ENCODE data around the gene TIMM13. TPM values are rescaled to one million over a fixed set of nuclear protein-coding genes. Genes with fewer than 3 reads are reported as not detected.

TIMM13 gene
- total RNA-seq, 1 donor from 2014 or later: 39.5 TPM

DNA sequence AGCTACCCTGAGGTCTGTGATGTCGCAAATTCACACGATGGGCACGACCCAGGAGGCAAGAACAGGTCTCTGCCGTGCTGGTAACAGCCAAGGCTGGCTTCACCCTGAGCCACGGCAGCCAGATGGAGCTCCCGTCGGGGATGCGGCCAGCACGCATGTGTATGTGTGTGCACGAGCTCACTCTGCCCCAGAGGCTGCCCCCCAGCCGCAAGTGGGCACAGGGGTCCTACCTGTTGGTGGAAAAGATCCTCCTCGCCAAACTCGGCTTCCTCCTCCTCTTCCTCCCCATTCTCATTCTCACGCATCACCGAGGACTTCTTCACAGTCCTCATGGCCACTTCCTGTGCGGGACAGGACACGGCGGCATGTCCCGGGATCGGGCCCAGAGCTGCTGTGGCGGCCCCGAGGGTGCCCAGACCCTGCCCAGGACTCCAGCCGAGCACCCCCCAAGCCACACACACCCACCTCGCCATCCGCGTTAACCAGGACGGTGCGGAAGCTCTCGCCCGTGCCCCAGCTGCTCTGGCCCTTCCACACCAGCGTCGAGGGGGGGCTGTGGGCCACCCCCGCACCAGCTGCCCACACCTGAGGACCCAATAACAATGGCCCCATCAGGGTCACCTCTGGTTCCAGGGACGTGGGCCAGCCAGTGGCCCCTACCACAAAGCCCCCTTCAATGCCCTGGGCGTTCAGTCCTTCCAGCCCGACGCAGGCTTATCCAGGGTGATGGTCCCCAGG lies 4.1 kb upstream of the TIMM13 start:
- H3K36me3 ChIP-seq (ENCODE audit: control insufficient read depth, insufficient read depth, low read length): peaks cover 10% of the 10 kb centered on the region
- H3K4me3 ChIP-seq (ENCODE audit: low read depth, low read length): no peak overlapping the region
- TF ChIP-seq, protein P1, sequence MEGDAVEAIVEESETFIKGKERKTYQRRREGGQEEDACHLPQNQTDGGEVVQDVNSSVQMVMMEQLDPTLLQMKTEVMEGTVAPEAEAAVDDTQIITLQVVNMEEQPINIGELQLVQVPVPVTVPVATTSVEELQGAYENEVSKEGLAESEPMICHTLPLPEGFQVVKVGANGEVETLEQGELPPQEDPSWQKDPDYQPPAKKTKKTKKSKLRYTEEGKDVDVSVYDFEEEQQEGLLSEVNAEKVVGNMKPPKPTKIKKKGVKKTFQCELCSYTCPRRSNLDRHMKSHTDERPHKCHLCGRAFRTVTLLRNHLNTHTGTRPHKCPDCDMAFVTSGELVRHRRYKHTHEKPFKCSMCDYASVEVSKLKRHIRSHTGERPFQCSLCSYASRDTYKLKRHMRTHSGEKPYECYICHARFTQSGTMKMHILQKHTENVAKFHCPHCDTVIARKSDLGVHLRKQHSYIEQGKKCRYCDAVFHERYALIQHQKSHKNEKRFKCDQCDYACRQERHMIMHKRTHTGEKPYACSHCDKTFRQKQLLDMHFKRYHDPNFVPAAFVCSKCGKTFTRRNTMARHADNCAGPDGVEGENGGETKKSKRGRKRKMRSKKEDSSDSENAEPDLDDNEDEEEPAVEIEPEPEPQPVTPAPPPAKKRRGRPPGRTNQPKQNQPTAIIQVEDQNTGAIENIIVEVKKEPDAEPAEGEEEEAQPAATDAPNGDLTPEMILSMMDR (IDR thresholded peaks at IDR 0.05; ENCODE audit: insufficient read depth, low read length, severe bottlenecking): no peak
- DNase-seq (ENCODE audit: low read depth) (no peak), FAIRE-seq (no peak)
- no peaks in the 10 kb centered on the region for H3K27me3 ChIP-seq (ENCODE audit: control insufficient read depth, insufficient read depth, low read length)

DNA sequence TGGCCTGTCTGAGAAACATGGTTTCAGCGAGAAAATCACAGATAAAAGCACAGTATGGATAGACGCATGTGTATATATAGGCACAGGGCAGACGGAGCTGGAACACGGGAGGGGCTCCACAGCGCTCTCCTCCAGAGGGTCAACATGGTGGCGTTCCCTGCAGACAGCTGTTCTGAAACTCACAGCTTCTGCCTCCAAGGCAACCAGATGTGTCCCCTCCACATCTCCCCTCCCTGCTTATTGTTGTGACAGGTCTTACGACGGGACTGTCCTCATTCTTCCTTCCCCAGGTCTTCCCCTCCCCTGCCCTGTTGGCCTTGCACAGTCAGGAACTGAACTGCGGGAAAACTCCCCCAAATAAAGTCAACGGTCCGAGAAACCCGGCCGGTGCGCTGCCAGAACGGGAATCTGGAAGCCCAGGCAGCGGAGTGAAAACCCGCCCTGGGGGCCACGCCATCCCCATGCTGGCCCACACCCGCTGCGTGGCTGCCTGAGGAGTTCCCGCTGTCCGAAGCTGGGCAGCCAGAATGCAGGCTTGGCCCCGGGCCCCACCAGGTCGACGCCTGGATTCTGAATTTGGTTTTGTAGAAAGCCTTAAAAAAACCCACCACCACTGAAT lies 2.6 kb upstream of the TIMM13 start:
- DNase-seq (ENCODE audit: low read depth) (no peak), FAIRE-seq (no peak)
- H3K27me3 ChIP-seq (ENCODE audit: control insufficient read depth, insufficient read depth, low read length): no peaks in the 10 kb centered on the region
- no peak overlapping the region for H3K4me3 ChIP-seq (ENCODE audit: low read depth, low read length)
- peaks cover 19% of the 10 kb centered on the region for H3K36me3 ChIP-seq (ENCODE audit: control insufficient read depth, insufficient read depth, low read length)
- TF ChIP-seq, protein P1 (IDR thresholded peaks at IDR 0.05; ENCODE audit: insufficient read depth, low read length, severe bottlenecking): no peak

DNA sequence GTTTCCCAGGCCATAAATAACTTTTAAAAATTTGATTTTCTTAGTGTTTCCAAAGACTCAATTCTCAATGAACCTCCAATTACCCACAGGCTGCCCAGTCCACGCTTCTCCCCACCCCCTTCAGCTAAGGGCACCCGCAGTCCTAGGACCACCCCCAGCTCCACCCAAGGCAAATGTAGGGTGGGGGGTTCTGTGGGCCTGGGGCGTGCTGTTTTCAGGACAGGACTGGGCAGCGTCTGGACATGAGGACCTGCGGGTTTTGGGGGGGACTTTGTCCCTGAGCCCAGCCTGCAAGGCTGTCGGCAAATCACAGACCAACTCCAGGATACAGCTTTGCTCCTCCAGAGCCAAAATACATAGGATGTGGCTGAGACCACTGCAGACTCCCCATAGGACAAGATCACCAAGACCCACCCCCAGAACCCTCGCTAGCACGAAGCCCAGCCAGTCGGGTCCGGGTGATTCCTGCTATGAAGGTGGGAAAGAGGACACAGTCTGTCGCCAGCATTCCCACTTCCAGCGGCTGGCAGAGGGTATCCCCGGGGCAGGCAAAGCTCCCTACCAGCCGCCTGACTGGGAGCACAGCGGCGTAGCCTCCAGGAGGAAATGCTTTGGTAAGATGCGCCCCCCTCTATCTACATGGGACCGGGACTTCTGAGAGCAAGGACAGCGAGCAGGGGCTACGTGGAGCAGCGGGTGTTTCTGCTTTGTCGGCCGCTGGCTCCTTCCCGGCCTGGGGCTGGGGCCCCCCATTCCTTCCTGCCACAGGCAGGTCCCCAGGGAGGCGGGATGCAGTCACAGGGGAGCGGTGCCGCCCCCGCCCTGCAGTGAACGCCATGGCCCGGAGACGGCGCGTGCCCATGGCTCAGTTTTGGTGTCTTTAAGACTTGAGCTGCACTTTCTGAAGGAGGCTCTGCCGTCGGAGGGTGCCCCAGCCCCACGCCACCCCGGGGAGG lies 1.6 kb upstream of the TIMM13 start:
- TF ChIP-seq, protein P1 (IDR thresholded peaks at IDR 0.05; ENCODE audit: insufficient read depth, low read length, severe bottlenecking): no peak
- Histone ChIP-seq H3K4me3 (ENCODE audit: low read depth, low read length) (no peak overlapping the region), H3K36me3 (ENCODE audit: control insufficient read depth, insufficient read depth, low read length) (peaks cover 17% of the 10 kb centered on the region), H3K27me3 (ENCODE audit: control insufficient read depth, insufficient read depth, low read length) (no peaks in the 10 kb centered on the region)
- no peak for DNase-seq (ENCODE audit: low read depth)
- no peak for FAIRE-seq

DNA sequence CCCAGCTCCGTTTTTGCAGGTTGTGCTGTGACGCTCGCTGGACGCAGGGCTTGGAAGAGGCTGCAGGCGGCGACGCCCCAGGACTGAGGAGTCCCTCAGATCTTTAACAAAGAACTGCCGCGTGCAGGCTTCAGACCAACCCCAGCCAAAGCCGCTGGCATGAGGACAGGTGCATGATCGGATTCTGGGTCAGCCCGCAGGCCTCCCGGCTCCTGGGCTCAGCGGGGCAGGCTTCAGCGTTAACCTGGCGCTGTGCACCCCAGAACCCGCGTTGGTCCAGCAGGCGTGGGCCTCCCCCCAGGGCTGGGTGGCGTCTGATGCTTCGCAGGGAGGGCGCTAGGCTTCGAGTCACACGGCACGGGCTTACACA lies 920 bp upstream of the TIMM13 start:
- DNase-seq (ENCODE audit: low read depth) (peak; percentile 10), FAIRE-seq (no peak)
- TF ChIP-seq, protein P1 (IDR thresholded peaks at IDR 0.05; ENCODE audit: insufficient read depth, low read length, severe bottlenecking): peak; percentile 3
- peaks cover 20% of the 10 kb centered on the region for H3K36me3 ChIP-seq (ENCODE audit: control insufficient read depth, insufficient read depth, low read length)
- H3K27me3 ChIP-seq (ENCODE audit: control insufficient read depth, insufficient read depth, low read length): no peaks in the 10 kb centered on the region
- peak overlapping the region; percentile 95 for H3K4me3 ChIP-seq (ENCODE audit: low read depth, low read length)

DNA sequence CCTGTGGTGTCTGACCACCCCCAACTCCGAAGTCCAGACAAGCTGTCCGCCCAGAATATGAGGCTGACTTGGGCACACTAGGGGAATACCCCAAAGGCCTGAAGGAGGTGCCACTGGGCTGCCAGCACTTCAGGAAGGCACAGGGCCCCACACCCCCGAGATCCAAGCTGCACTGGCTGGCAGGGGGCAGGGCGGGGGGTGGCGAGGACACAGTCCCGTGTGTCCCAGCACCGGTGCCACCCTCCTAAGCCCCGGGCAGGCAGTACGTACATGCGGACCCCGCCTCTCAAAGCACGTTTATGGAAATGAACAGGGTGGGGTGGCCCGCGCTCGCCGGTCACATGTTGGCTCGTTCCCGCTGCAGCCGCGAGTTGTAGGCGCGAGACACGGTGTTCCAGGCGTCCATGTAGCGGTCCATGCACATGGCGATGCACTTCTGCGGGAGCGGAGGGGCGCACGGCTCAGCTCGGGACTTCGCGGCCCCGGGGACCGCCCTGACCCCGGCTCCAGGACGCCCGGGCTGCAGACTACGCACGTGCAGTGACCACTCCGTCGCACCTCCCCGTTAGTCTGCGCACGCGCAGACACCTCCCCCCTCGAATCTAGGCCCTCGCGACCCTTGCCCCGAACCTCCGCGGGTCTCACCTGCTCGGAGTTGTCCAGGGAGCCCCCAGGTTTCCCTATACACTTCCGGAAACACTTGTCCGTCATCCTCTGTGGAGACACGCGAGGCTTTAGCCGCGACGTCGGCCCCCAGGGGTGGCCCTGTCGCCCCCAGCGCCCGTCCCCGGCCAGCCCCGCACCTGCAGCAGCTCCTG lies 566 bp downstream of the TIMM13 start:
- Histone ChIP-seq H3K36me3 (ENCODE audit: control insufficient read depth, insufficient read depth, low read length) (peaks cover 18% of the 10 kb centered on the region), H3K4me3 (ENCODE audit: low read depth, low read length) (peak overlapping the region; percentile 95), H3K27me3 (ENCODE audit: control insufficient read depth, insufficient read depth, low read length) (no peaks in the 10 kb centered on the region)
- TF ChIP-seq, protein P1 (IDR thresholded peaks at IDR 0.05; ENCODE audit: insufficient read depth, low read length, severe bottlenecking): peak; percentile 4
- no peak for FAIRE-seq
- no peak for DNase-seq (ENCODE audit: low read depth)
